Natural killer cell (primary cell): Measurements from ENCODE around the gene MARK2. TPM values are rescaled to one million over a fixed set of nuclear protein-coding genes. Genes with fewer than 3 reads are reported as not detected.

Experiments
- ATAC-seq, 3 donors: fragments of 150-1000 bp in 2 of 3; fragments of 200-7000 bp in 1 of 3; cut with Tn5 transposase; 1 replicate in 1 of 3; 2 replicates in 2 of 3; pipeline ENCODE4 v1.10.0; 2021; ENCODE audit warnings: mild to moderate bottlenecking in 2 of 3, moderate library complexity in 2 of 3
- DNase-seq, 2 donors: peaks; one replicate each; pipeline versions ENCODE4 v3.0.0 to v3.0.0-alpha.2; 2013 to 2021; ENCODE audit warnings: mixed read lengths in 1 of 2
- H3K27ac ChIP-seq: one replicate; pipeline ENCODE4 v1.5.1; 2013; ENCODE audit warnings: mild to moderate bottlenecking, low read length
- H3K27me3 ChIP-seq: one replicate; pipeline ENCODE4 v1.6.1; 2013; ENCODE audit warnings: low read length; ENCODE audit not compliant: control insufficient read depth, insufficient read depth
- H3K36me3 ChIP-seq: one replicate; pipeline ENCODE4 v1.6.1; 2013; ENCODE audit warnings: low read length; ENCODE audit not compliant: control insufficient read depth, insufficient read depth
- H3K4me1 ChIP-seq: one replicate; pipeline ENCODE4 v1.6.1; 2013; ENCODE audit warnings: low read length; ENCODE audit not compliant: control insufficient read depth, insufficient read depth
- H3K4me3 ChIP-seq: one replicate; pipeline ENCODE4 v1.5.1; 2013; ENCODE audit warnings: low read length
- H3K9me3 ChIP-seq: one replicate; pipeline ENCODE4 v1.6.1; 2013; ENCODE audit warnings: low read length; ENCODE audit not compliant: control insufficient read depth, insufficient read depth
- H3K27ac Mint-ChIP-seq, 2 donors: one replicate each; pipeline ENCODE4 v1.8.0; 2022; ENCODE audit warnings: mild to moderate bottlenecking in 2 of 2, mixed read lengths in 2 of 2, moderate library complexity in 1 of 2
- H3K27me3 Mint-ChIP-seq, 2 donors: one replicate each; pipeline ENCODE4 v1.8.0; 2022; ENCODE audit warnings: low read depth in 2 of 2, mixed read lengths in 2 of 2
- H3K36me3 Mint-ChIP-seq: one replicate; pipeline ENCODE4 v1.8.0; 2022; ENCODE audit warnings: mixed read lengths
- H3K4me1 Mint-ChIP-seq, 2 donors: one replicate each; pipeline ENCODE4 v1.8.0; 2022; ENCODE audit warnings: mixed read lengths in 2 of 2
- H3K4me3 Mint-ChIP-seq: one replicate; pipeline ENCODE4 v1.8.0; 2022; ENCODE audit warnings: mild to moderate bottlenecking, moderate library complexity, mixed read lengths
- H3K9me3 Mint-ChIP-seq, 2 donors: one replicate each; pipeline ENCODE4 v1.8.0; 2022; ENCODE audit warnings: mixed read lengths in 2 of 2
- CTCF ChIP-seq: fragments of 200-600 bp; IDR thresholded peaks from one replicate; pipeline ENCODE4 v1.8.0; 2022; ENCODE audit warnings: antibody characterized with exemption
- WGBS: methylation state at CpG from one replicate; pipeline ENCODE4 v1.1.7; 2013; ENCODE audit warnings: missing lambda C conversion rate; ENCODE audit not compliant: insufficient coverage; 5-methylcytosine and 5-hydroxymethylcytosine counted together
- intact Hi-C: fragments of 100-400 bp; cut with micrococcal nuclease; formaldehyde crosslinking; loops from one replicate; pipeline ENCODE4 v1.14.2; 2022
- total RNA-seq, 4 donors: library from RNA; stranded (reverse); fragments of 120-200 nt in 1 of 4; gene quantifications; one replicate each; pipeline versions ENCODE4 v1.2.3 to v1.2.4, GENCODE V29; 2013 to 2022

Gene MARK2
- total RNA-seq, 3 donors from 2014 or later (not counting 1 experiment from before 2014, with no cell fraction given) = 63.8 to 88.4 (median 80.2) TPM

DNA sequence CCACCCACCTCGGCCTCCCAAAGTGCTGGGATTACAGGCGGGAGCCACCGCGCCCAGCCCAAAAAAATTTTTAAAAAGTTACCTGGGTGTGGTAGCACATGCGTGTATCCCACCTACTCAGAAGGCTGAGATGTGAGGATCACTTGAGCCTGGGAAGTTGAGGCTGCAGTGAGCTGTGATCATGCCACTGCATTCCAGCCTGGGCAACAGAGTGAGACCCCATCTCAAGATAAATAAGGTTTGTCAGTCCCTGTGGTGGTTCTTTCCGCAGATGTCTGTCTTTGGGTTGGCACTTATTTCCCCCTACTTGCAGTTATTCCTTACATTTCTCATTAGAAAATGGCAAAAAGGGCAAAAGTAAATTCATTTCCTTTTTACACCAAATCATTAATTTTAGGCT lies 8.0 kb downstream of the MARK2 start:
- Mint-ChIP-seq H3K9me3 (no peaks in the 10 kb centered on the region), H3K4me1 (peaks cover 74 to 75% of the 10 kb centered on the region in 2 donors), H3K27ac (peak overlapping the region; percentile 41 to 75), H3K27me3 (no peaks in the 10 kb centered on the region), H3K36me3 (no peaks in the 10 kb centered on the region), H3K4me3 (no peak overlapping the region)
- WGBS = 92% methylated on average over 6 of the region's 6 CpGs
- intact Hi-C loops = no loop called here
- no peak overlapping the region for H3K27ac ChIP-seq
- H3K4me3 ChIP-seq = no peak overlapping the region
- no peak for TF ChIP-seq CTCF
- ATAC-seq = no peak
- peaks cover 48% of the 10 kb centered on the region for H3K4me1 ChIP-seq
- no peak for DNase-seq
- H3K9me3 ChIP-seq = no peaks in the 10 kb centered on the region
- H3K36me3 ChIP-seq = peaks cover 18% of the 10 kb centered on the region
- no peaks in the 10 kb centered on the region for H3K27me3 ChIP-seq

- Histone ChIP-seq H3K4me1 (peaks cover 45% of the 10 kb centered on the region), H3K27ac (no peak overlapping the region), H3K36me3 (peaks cover 16% of the 10 kb centered on the region), H3K4me3 (no peak overlapping the region), H3K27me3 (no peaks in the 10 kb centered on the region), H3K9me3 (no peaks in the 10 kb centered on the region)
- intact Hi-C loops = no loop called here
- no peak overlapping the region for H3K4me3 Mint-ChIP-seq
- no peaks in the 10 kb centered on the region for H3K27me3 Mint-ChIP-seq
- no peaks in the 10 kb centered on the region for H3K9me3 Mint-ChIP-seq
- DNase-seq (no peak), ATAC-seq (no peak)
- no peaks in the 10 kb centered on the region for H3K36me3 Mint-ChIP-seq
- no peak for TF ChIP-seq CTCF
- peak overlapping the region; percentile 41 to 75 for H3K27ac Mint-ChIP-seq
- peaks cover 73 to 76% of the 10 kb centered on the region in 2 donors for H3K4me1 Mint-ChIP-seq
- 92% methylated on average over 3 of the region's 3 CpGs for WGBS
Observed at GRCh38 chr11:63847363-63847762, 8.5 kb downstream of the MARK2 start.

DNA sequence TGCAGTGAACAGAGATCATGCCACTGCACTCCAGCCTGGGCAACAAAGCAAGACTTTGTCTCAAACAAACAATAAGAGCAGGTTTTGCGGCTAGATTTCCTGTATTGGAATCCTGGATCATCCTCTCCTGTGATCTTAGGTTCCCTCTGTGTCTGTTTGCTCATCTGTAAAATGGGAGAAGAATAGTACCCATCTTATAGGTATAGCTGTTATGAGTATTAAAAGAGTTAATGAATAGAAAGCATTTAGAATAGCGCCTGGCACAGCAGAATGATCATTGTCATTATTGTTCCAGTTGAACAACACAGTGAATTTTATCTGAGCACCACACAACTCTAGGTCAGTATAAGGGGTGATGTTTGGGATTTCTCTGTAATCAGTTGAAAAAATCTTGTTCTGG lies 10.8 kb downstream of the MARK2 start:
- H3K9me3 Mint-ChIP-seq = no peaks in the 10 kb centered on the region
- H3K4me1 Mint-ChIP-seq = peaks cover 62 to 70% of the 10 kb centered on the region in 2 donors
- H3K9me3 ChIP-seq = no peaks in the 10 kb centered on the region
- H3K4me3 Mint-ChIP-seq = no peak overlapping the region
- H3K27me3 ChIP-seq = no peaks in the 10 kb centered on the region
- no peak for DNase-seq
- peaks cover 45% of the 10 kb centered on the region for H3K4me1 ChIP-seq
- peaks cover 8% of the 10 kb centered on the region for H3K36me3 ChIP-seq
- H3K36me3 Mint-ChIP-seq = no peaks in the 10 kb centered on the region
- 89% methylated on average over 1 of the region's 2 CpGs for WGBS
- peak overlapping the region; percentile 36 to 91 for H3K27ac Mint-ChIP-seq
- ATAC-seq = no peak
- intact Hi-C loops = no loop called here
- H3K27me3 Mint-ChIP-seq = no peaks in the 10 kb centered on the region
- no peak overlapping the region for H3K27ac ChIP-seq
- no peak overlapping the region for H3K4me3 ChIP-seq
- TF ChIP-seq CTCF = no peak

- no peaks in the 10 kb centered on the region for H3K36me3 Mint-ChIP-seq
- Histone ChIP-seq H3K4me1 (peaks cover 39% of the 10 kb centered on the region), H3K36me3 (peaks cover 6% of the 10 kb centered on the region)
Observed at GRCh38 chr11:63850920-63851319, 12.0 kb downstream of the MARK2 start.

More at GRCh38 chr11:63850920-63851319, 12.0 kb downstream of the MARK2 start:
- Histone ChIP-seq H3K27ac (peak overlapping the region; percentile 60), H3K9me3 (no peaks in the 10 kb centered on the region), H3K4me3 (no peak overlapping the region), H3K27me3 (no peaks in the 10 kb centered on the region)
- WGBS = 76% methylated on average over 5 of the region's 5 CpGs
- Mint-ChIP-seq H3K4me3 (peak overlapping the region; percentile 26), H3K27me3 (no peaks in the 10 kb centered on the region), H3K9me3 (no peaks in the 10 kb centered on the region), H3K27ac (peak overlapping the region; percentile 90 to 91), H3K4me1 (peaks cover 60 to 70% of the 10 kb centered on the region in 2 donors)
- DNase-seq (no peak), ATAC-seq (no peak)
- intact Hi-C loops = no loop called here
- TF ChIP-seq CTCF = no peak
